Osteocyte (in vitro differentiated cells): ENCODE data around the gene LOXL1. TPM values are rescaled to one million over a fixed set of nuclear protein-coding genes. Genes with fewer than 3 reads are reported as not detected.

Source experiments
- DNase-seq: peaks from one replicate; pipeline ENCODE4 v3.0.0; 2021; ENCODE audit warnings: mixed read lengths; ENCODE audit not compliant: unreplicated experiment; ENCODE audit errors: extremely low spot score
- H3K27ac Mint-ChIP-seq: one replicate; pipeline ENCODE4 v1.8.0; 2021; ENCODE audit warnings: mild to moderate bottlenecking, mixed read lengths; ENCODE audit not compliant: unreplicated experiment
- H3K27me3 Mint-ChIP-seq: one replicate; pipeline ENCODE4 v1.8.0; 2021; ENCODE audit warnings: mixed read lengths; ENCODE audit not compliant: unreplicated experiment
- H3K36me3 Mint-ChIP-seq: one replicate; pipeline ENCODE4 v1.8.0; 2021; ENCODE audit warnings: mixed read lengths; ENCODE audit not compliant: unreplicated experiment
- H3K4me1 Mint-ChIP-seq: one replicate; pipeline ENCODE4 v1.8.0; 2021; ENCODE audit warnings: mixed read lengths; ENCODE audit not compliant: unreplicated experiment
- H3K4me3 Mint-ChIP-seq: one replicate; pipeline ENCODE4 v1.8.0; 2021; ENCODE audit warnings: mild to moderate bottlenecking, moderate library complexity, mixed read lengths; ENCODE audit not compliant: unreplicated experiment
- H3K9me3 Mint-ChIP-seq: one replicate; pipeline ENCODE4 v1.8.0; 2021; ENCODE audit warnings: mixed read lengths; ENCODE audit not compliant: unreplicated experiment
- CTCF ChIP-seq: fragments of 200-600 bp; sonication (generic); IDR thresholded peaks from 2 replicates; pipeline ENCODE4 v1.5.0; 2021; ENCODE audit warnings: antibody characterized with exemption, mild to moderate bottlenecking, moderate library complexity
- total RNA-seq: library from RNA; stranded (reverse); gene quantifications from 2 replicates; pipeline ENCODE4 v1.2.1, GENCODE V29; 2021

Gene LOXL1
- total RNA-seq, 1 donor from 2014 or later = 417 TPM

GRCh38 chr15:73985101-73985873 lies 59.0 kb downstream of the LOXL1 start:
- H3K27me3 Mint-ChIP-seq = no peaks in the 10 kb centered on the region
- no peaks in the 10 kb centered on the region for H3K36me3 Mint-ChIP-seq
- no peak overlapping the region for H3K4me3 Mint-ChIP-seq
- H3K4me1 Mint-ChIP-seq = peaks cover 73% of the 10 kb centered on the region
- H3K9me3 Mint-ChIP-seq = no peaks in the 10 kb centered on the region
- DNase-seq = no peak
- TF ChIP-seq CTCF = no peak
- peak overlapping the region; percentile 97 for H3K27ac Mint-ChIP-seq

- H3K4me1 Mint-ChIP-seq = peaks cover 82% of the 10 kb centered on the region
- H3K36me3 Mint-ChIP-seq = no peaks in the 10 kb centered on the region
- no peak for DNase-seq
- no peaks in the 10 kb centered on the region for H3K27me3 Mint-ChIP-seq
- H3K9me3 Mint-ChIP-seq = no peaks in the 10 kb centered on the region
- no peak overlapping the region for H3K4me3 Mint-ChIP-seq
- no peak overlapping the region for H3K27ac Mint-ChIP-seq
- TF ChIP-seq CTCF = no peak
Observed at GRCh38 chr15:73986055-73986775, 60.0 kb downstream of the LOXL1 start.

- Mint-ChIP-seq H3K36me3 (no peaks in the 10 kb centered on the region), H3K27ac (peak overlapping the region; percentile 19)
- TF ChIP-seq CTCF = no peak
Observed at GRCh38 chr15:73986776-73987056, 60.5 kb downstream of the LOXL1 start.

GRCh38 chr15:73987250-73987649 lies 61.0 kb downstream of the LOXL1 start:
- Mint-ChIP-seq H3K27ac (peak overlapping the region; percentile 19), H3K4me3 (no peak overlapping the region), H3K36me3 (no peaks in the 10 kb centered on the region), H3K4me1 (peaks cover 75% of the 10 kb centered on the region), H3K9me3 (no peaks in the 10 kb centered on the region), H3K27me3 (no peaks in the 10 kb centered on the region)
- TF ChIP-seq CTCF = no peak
- no peak for DNase-seq

More at GRCh38 chr15:73986776-73987056, 60.5 kb downstream of the LOXL1 start:
- H3K4me1 Mint-ChIP-seq = peaks cover 81% of the 10 kb centered on the region
- no peaks in the 10 kb centered on the region for H3K27me3 Mint-ChIP-seq
- no peak overlapping the region for H3K4me3 Mint-ChIP-seq
- H3K9me3 Mint-ChIP-seq = no peaks in the 10 kb centered on the region
- no peak for DNase-seq

GRCh38 chr15:73987681-73988444 lies 61.6 kb downstream of the LOXL1 start:
- peak overlapping the region; percentile 44 for H3K27ac Mint-ChIP-seq
- TF ChIP-seq CTCF = no peak

More at GRCh38 chr15:73987681-73988444, 61.6 kb downstream of the LOXL1 start:
- H3K27me3 Mint-ChIP-seq = no peaks in the 10 kb centered on the region
- peaks cover 75% of the 10 kb centered on the region for H3K4me1 Mint-ChIP-seq
- DNase-seq = no peak
- no peak overlapping the region for H3K4me3 Mint-ChIP-seq
- H3K9me3 Mint-ChIP-seq = no peaks in the 10 kb centered on the region
- H3K36me3 Mint-ChIP-seq = no peaks in the 10 kb centered on the region
